GM06990 (cell line): ENCODE data around the gene FASTK.

Experiments used
- DNase-seq: peaks from one replicate; pipeline ENCODE4 v3.0.0-alpha.2; 2011; ENCODE audit not compliant: insufficient read length; ENCODE audit errors: extremely low read depth
- H3K27me3 ChIP-seq: replicated peaks from 2 replicates; pipeline ENCODE4 v1.6.0; 2011; ENCODE audit warnings: low read length; ENCODE audit not compliant: control insufficient read depth, insufficient read depth
- H3K36me3 ChIP-seq: 2 replicates; pipeline ENCODE4 v1.5.1; 2011; ENCODE audit warnings: low read length; ENCODE audit not compliant: control insufficient read depth, insufficient read depth
- H3K4me3 ChIP-seq: replicated peaks from 2 replicates; pipeline ENCODE4 v1.5.1; 2011; ENCODE audit warnings: low read depth, mild to moderate bottlenecking, control low read depth, low read length
- TF ChIP-seq, protein P1 (sequence below): IDR thresholded peaks from 2 replicates; pipeline ENCODE4 v1.5.1; 2011; ENCODE audit warnings: low read length, control low read depth, mild to moderate bottlenecking, inconsistent platforms; ENCODE audit not compliant: insufficient read depth, poor library complexity, severe bottlenecking

The FASTK gene

DNA sequence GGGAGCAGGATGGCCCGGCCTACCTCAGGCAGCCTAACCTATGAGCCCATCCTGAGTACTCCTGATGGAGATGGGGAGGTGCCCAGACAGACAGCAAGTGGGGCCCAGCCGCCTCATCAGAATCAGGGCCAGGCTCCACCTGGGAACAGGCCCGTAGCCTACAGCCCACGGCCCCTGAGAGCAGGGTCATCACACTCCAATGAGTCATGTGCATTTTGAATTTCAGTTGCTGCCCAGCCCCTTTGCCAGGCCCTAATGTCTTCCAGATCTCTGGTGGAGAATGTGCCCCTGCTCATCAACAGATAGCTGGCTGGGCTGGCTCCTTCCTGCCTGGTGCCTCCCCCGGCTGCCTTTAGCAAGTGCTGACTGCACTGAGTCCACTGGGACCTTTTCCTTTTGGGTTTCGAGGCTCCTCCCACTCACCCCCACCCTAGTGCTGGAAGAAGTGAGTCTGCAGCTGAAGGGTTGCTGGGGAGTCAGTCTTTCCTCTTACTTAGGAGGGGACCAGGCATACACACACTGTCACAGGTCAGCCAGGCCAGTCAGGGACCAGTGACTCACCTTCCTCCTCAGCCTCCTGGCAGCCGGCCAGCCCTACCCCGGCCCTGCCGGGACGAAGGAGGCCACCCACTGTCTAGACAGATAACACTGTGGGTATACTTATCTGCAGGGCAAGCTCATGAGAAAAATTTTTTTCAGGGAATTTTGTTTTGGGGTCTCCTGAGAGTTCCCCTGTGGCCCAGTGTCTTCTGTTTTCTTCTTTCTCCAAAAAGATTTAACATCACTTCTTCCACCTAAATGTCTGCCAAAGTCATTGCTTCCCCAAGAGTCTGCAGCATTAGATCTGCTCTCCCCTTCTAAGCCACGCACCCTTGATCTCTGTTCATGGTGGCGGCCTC lies 41.4 kb downstream of the FASTK start:
- H3K27me3 ChIP-seq, result no peaks in the 10 kb centered on the region
- H3K36me3 ChIP-seq, result peaks cover 17% of the 10 kb centered on the region
- no peak overlapping the region for H3K4me3 ChIP-seq
- DNase-seq, result no peak
- TF ChIP-seq, protein P1, sequence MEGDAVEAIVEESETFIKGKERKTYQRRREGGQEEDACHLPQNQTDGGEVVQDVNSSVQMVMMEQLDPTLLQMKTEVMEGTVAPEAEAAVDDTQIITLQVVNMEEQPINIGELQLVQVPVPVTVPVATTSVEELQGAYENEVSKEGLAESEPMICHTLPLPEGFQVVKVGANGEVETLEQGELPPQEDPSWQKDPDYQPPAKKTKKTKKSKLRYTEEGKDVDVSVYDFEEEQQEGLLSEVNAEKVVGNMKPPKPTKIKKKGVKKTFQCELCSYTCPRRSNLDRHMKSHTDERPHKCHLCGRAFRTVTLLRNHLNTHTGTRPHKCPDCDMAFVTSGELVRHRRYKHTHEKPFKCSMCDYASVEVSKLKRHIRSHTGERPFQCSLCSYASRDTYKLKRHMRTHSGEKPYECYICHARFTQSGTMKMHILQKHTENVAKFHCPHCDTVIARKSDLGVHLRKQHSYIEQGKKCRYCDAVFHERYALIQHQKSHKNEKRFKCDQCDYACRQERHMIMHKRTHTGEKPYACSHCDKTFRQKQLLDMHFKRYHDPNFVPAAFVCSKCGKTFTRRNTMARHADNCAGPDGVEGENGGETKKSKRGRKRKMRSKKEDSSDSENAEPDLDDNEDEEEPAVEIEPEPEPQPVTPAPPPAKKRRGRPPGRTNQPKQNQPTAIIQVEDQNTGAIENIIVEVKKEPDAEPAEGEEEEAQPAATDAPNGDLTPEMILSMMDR, result no peak

DNA sequence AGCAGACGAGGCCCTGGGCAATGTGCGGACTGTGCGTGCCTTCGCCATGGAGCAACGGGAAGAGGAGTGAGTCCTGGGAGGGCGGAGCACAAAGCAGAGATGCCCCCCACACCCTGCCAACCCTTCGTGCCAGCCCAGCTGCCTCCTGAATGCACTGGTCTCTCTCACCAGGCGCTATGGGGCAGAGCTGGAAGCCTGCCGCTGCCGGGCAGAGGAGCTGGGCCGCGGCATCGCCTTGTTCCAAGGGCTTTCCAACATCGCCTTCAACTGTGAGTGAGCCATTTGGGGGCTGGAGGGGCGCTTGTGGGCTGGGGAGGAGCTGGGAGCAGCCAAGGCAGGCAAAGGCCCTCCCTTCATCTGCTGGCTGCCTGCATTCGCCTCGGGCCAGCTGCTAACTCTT lies 44.7 kb downstream of the FASTK start:
- DNase-seq, result no peak
- Histone ChIP-seq H3K36me3 (peaks cover 18% of the 10 kb centered on the region), H3K4me3 (no peak overlapping the region), H3K27me3 (no peaks in the 10 kb centered on the region)
- TF ChIP-seq, protein P1, result no peak

DNA sequence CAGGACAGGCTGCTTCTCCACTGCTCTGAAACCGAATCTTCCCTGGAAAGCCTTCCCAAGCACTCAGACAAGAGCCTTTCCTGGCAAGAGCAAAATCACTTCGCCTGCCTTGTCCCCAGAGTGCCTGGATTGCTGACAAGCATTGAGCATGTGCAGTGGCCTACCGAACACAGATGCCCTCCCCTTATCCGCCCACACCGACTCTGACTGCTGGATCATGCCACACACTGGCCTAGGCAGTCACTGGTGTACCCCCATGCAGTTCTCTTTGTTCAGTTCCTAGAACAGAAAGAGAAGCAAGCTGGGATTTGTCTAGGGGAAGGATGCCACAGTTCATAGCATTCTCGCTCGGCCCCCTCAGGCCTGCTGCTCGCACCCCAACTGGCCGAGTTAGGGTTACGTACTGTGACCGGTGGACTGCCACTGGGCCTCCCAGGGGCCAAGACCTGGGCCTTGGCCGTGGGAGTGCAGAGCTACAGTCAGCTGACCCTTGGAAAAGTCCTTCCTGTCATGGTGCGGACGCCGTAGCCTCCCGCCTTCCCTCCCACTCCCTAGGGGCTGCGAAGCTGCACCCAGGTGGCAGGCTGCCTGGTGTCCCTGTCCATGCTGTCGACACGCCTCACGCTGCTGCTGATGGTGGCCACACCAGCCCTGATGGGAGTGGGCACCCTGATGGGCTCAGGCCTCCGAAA lies 45.4 kb downstream of the FASTK start:
- TF ChIP-seq, protein P1, result no peak
- H3K27me3 ChIP-seq, result no peaks in the 10 kb centered on the region
- H3K36me3 ChIP-seq, result peaks cover 18% of the 10 kb centered on the region
- no peak for DNase-seq
- H3K4me3 ChIP-seq, result no peak overlapping the region

DNA sequence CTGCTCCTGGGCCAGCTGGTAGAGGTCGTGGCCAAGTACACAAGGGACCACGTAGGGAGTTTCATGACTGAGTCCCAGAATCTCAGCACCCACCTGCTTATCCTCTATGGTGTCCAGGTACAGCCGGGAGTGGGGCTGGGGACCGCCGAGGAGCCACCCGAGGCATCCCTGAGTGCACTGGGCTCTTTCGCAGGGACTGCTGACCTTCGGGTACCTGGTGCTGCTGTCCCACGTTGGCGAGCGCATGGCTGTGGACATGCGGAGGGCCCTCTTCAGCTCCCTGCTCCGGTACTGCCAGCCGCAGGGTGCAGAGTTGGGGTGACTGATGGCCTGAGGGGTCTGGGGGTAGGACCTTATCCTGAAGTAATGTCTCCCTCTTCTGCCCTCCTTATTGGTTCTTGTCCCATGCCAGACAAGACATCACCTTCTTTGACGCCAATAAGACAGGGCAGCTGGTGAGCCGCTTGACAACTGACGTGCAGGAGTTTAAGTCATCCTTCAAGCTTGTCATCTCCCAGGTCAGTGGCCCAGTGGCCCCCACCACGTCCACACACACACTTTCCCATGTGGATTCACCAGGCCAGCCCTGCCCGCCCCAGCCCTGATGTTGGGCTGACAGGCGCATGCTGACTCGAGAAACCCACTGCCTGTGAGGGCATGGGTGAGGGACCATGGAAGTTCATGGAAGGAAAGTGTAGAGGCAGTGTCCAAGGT lies 46.1 kb downstream of the FASTK start:
- H3K4me3 ChIP-seq, result no peak overlapping the region
- H3K36me3 ChIP-seq, result peaks cover 18% of the 10 kb centered on the region
- no peaks in the 10 kb centered on the region for H3K27me3 ChIP-seq
- no peak for DNase-seq
- TF ChIP-seq, protein P1, result no peak

DNA sequence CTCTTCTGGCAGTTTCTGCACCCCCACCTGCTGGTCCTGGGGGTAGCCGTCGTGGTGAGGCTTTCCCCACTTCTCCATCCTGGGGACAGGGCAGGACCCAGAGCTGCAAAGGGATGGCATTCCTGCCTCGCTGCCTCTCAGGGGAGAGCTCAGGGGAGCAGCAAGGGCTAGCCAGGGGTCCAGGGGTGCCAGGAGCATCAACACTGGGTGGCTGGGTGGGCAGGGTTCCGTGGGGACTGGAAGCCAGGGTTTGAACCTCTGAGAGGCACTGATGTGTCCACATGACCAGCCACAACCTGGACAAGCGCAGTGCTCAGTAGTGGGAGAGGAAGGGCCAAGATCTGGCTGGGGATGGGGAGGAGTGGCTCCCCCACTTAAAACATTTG lies 46.8 kb downstream of the FASTK start:
- H3K36me3 ChIP-seq, result peaks cover 18% of the 10 kb centered on the region
- TF ChIP-seq, protein P1, result no peak
- DNase-seq, result no peak
- H3K27me3 ChIP-seq, result no peaks in the 10 kb centered on the region
- no peak overlapping the region for H3K4me3 ChIP-seq
